ENCODE results near the gene ELP1.

DNA sequence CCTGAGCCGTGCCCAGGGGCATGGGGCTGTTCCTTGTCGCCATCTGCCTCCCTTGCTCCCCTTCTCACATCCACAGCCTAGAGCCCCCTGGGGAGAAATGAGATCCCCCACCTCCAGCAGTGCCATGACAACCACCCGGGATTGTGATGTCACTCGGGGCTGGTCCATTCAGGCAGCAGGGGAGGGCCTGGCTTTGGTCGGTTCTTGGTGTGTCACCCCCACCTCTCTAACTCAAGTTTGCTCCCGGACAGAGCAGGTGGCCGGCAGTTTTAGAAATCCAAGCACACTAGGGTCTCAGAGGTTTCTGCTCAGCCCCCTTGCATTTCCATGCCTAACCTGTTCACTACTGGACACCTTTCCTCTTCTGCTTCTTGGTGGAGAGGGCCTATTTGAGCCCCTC is 78.0 kb downstream of the ELP1 start, which contains the start of gene ACTL7B:
- TF ChIP-seq POLR2A (IDR thresholded peaks at IDR 0.05) (no peak), CTCF (IDR thresholded peaks at IDR 0.05) (no peak)

All from testis (tissue), 2 donors.